IPS-NIHi11 (cell line): ENCODE measurements around the gene AFF3.
"Not testable (repeated sequence)": the region's sequence is repeated elsewhere in the genome, so short reads cannot be mapped to it uniquely, and the experiment has no call there.

Experiments
- DNase-seq: peaks from one replicate; pipeline ENCODE4 v3.0.0; 2012; ENCODE audit warnings: mixed read lengths, low spot score

AFF3 gene

GRCh38 chr2:99960790-99961189 is 181.6 kb downstream of the AFF3 start:
- no peak for DNase-seq

GRCh38 chr2:99960291-99960690 is 182.1 kb downstream of the AFF3 start:
- DNase-seq, result no peak

- no peak for DNase-seq
Observed at GRCh38 chr2:99959261-99960014, 183.0 kb downstream of the AFF3 start.

GRCh38 chr2:99957332-99958133 is 184.9 kb downstream of the AFF3 start:
- DNase-seq, result no peak

- DNase-seq, result no peak
Observed at GRCh38 chr2:99956232-99957030, 186.0 kb downstream of the AFF3 start.

- DNase-seq, result no peak
Observed at GRCh38 chr2:99953750-99954149, 188.6 kb downstream of the AFF3 start.

- no peak for DNase-seq
Observed at GRCh38 chr2:99949963-99950362, 192.4 kb downstream of the AFF3 start.

- no peak for DNase-seq
Observed at GRCh38 chr2:99949530-99949929, 192.9 kb downstream of the AFF3 start.

GRCh38 chr2:99948010-99948409 is 194.4 kb downstream of the AFF3 start:
- no peak for DNase-seq

- DNase-seq, result not testable (repeated sequence)
Observed at GRCh38 chr2:99947366-99947765, 195.0 kb downstream of the AFF3 start.

GRCh38 chr2:99944019-99944418 is 198.4 kb downstream of the AFF3 start:
- no peak for DNase-seq

- no peak for DNase-seq
Observed at GRCh38 chr2:99942561-99943347, 199.6 kb downstream of the AFF3 start.

- peak; percentile 35 for DNase-seq
Observed at GRCh38 chr2:99940963-99941362, 201.4 kb downstream of the AFF3 start.

- DNase-seq, result no peak
Observed at GRCh38 chr2:99939135-99939534, 203.3 kb downstream of the AFF3 start.

- DNase-seq, result no peak
Observed at GRCh38 chr2:99938250-99938649, 204.1 kb downstream of the AFF3 start.

- DNase-seq, result no peak
Observed at GRCh38 chr2:99936065-99936464, 206.3 kb downstream of the AFF3 start.

- DNase-seq, result no peak
Observed at GRCh38 chr2:99935662-99936061, 206.7 kb downstream of the AFF3 start.

- no peak for DNase-seq
Observed at GRCh38 chr2:99933894-99934650, 208.3 kb downstream of the AFF3 start.

GRCh38 chr2:99933491-99933890 is 208.9 kb downstream of the AFF3 start:
- DNase-seq, result not testable (repeated sequence)

GRCh38 chr2:99928470-99929053 is 213.8 kb downstream of the AFF3 start:
- no peak for DNase-seq
